Measurements from ENCODE around the gene PLXND1.

DNA sequence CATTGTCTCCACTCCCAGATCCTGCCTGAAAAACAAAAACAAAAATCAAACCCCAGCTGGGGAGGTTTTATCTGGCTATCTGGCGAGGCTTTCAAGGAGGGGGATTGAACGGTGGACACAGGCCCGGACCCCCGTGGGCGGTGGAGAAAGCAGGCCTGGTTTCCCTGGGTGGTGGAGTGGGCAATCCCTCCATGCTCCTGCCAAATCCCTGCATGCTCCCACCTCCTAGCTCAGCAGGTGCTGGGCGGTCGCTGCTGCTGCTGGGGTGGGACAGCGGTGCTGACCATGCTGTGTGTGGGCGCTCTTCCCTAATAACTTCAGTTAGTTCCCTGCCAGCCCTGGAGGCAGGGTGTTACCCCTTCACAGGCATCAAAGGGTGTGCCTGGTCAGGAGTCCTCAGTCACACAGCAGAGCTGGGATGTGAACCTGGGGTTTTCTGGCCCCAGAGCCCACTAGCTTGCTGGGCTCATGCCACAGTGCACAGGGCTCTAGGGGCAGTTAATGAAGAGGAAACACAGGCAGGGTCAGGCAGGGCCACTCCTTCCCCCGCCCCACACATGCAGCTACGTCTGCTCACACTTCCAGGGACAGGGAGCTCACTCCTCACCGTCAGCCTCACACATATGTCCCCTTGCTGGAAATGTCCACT lies 15.9 kb upstream of the PLXND1 start:
- TF ChIP-seq, protein P1, sequence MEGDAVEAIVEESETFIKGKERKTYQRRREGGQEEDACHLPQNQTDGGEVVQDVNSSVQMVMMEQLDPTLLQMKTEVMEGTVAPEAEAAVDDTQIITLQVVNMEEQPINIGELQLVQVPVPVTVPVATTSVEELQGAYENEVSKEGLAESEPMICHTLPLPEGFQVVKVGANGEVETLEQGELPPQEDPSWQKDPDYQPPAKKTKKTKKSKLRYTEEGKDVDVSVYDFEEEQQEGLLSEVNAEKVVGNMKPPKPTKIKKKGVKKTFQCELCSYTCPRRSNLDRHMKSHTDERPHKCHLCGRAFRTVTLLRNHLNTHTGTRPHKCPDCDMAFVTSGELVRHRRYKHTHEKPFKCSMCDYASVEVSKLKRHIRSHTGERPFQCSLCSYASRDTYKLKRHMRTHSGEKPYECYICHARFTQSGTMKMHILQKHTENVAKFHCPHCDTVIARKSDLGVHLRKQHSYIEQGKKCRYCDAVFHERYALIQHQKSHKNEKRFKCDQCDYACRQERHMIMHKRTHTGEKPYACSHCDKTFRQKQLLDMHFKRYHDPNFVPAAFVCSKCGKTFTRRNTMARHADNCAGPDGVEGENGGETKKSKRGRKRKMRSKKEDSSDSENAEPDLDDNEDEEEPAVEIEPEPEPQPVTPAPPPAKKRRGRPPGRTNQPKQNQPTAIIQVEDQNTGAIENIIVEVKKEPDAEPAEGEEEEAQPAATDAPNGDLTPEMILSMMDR (conservative IDR thresholded peaks at IDR 0.05; ENCODE audit: low read length): no peak
- no peak for TF ChIP-seq EZH2phosphoT487 (IDR thresholded peaks at IDR 0.05; ENCODE audit: borderline replicate concordance)
